DMS 273 (cell line): ENCODE measurements around the gene GCFC2.
A peak's percentile ranks its signal among the peaks of the same experiment; 100 is the strongest.

Experiments
- DNase-seq: peaks from one replicate; lab custom pipeline; 2025; ENCODE audit not compliant: unreplicated experiment; lab: John Stamatoyannopoulos, UW

GCFC2 gene

DNA sequence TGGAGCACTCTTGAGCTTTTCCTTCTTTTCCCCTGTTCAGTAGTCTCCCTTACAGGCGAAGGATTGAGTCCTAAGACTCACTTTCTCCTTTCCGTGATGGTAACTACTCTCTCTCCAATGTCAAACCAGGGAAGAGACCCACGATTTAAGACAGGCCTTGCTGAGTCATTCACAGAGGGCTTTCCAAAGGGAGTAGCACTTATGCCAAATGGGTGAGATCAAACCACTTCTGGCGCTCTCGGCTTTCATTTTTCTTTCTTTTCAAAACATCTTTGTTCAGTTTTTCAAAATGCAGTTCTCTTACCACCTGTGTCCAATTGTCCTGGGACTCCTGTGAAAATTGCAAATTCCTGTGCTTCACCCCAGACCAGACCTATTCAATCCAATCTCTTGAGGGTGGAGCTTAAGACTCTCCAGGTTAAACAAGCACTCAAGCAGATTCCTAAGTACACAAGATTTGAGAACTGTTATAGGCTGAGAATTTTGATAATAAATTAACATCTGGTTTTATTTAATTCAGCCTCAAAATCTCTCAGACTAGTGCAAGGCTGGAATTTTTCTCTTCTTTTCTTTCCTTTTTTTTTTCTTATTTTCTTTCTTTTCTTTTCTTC is 78.5 kb downstream of the GCFC2 start:
- no peak for DNase-seq

DNA sequence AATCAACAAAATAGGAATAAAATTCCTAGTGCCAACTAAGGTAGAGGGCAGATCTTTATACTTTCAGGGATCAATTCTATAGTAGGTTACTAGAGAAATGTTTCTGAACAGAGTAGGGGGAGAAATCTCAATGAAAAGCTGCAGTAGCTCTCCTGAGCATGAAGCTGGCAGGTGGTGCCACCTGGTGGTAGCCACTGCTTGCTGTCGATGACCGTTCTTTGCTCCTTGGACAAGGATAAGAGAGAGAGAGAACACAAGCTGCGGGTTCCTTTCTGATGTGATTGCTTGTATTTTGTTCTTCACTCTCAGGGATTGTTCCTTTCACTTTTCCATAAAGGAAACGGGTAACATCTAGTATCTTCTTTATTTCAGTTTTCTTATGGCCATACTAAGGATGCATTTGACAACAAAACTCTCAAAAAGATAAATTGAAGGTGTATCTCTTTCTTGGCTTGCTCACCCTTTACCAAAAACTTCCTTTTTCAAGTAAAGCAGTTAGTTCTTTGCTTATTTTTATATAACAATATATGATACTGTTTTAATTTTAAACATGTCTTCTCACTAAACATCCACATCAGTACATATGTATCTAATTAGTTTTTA is 82.7 kb downstream of the GCFC2 start:
- peak; percentile 86 for DNase-seq

DNA sequence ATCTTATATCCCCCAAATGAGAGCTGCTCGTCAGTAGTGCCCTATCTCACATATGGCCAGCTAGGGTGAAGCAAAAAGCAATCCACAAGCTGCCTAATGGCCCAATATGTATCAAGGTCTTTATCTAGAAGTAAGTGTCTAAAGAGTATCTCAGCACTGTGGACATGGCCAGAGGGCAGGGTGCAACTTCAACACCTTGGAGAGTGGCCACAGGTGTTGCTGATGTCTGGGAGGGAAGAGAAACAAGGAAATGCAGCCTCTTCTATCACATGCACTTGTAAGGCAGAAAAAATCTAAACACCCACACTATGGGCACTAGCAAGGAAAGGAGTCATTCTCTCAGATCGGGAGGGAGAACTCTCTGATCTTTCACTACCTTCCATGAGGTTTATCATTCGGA is 87.8 kb downstream of the GCFC2 start:
- DNase-seq, result no peak

DNA sequence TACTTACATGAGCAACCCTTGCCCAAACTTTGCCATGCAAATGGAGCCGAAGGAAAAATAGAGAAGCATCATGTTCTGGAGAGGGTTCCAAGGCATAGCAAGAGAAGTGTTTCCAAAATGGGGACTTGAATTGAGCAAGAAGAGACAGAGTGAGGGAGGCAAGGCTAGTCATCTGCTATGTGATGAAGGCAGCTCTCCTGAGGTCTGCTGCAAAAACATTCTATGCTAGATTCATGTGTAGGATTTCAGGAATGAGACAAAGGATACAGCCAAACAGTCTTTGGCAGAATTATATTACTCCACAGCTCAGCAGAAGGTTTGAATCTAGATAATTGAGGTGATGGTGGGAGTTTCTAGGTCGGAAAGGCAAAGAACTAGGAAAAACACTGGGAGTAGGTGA is 88.2 kb downstream of the GCFC2 start:
- no peak for DNase-seq

DNA sequence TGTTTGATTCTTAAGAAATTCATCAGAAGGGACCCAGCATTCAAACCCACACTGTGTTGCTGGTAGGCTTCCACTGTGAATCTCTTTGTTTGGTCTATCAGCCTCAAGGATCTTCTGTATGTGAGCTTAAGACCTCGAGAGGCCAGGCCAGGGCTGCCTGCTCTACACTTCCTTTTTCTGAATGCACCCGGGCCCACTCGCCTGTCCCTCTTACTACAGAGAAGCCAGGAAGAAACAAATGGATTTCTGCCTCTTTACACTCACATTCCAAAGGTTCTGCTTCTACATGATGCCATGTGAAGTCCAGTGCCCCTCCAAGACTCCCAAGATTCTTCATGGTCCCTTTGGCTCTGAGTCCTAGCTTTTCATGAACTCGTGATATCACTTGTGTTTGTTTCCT is 89.5 kb downstream of the GCFC2 start:
- no peak for DNase-seq

DNA sequence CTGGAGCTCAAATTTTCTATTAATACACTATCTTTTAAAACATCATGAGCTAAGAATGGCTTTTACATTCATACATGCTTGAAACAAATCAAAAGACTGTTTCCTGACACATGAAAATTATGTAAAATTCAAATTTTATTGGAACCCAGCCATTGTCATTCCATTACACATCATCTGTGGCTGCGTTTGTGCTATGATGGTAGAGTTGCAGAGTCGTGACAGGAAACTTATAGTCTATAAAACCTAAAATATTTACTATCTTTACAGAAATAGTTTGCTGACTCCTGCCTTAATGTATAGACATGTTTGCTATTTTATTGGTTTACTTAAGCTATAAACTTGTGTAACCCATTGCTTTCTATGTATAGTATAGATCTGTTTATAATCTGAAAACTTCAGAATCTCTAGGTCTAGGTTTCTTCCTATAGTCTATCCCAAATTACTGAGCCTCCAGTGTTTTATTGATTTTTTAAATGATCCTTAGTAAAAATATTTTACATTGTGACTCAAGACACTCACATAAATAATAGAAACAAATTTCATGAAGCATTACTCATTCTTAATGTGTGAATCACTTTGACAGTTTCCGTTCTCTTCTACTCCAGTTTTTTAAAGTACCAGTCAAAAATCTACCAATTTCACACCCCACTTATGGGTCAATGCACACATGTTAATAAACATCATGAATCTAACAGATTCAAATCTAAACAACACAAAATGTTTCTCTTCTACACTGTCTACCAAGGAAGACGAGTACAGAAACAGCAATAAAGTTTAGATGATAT is 90.6 kb downstream of the GCFC2 start:
- DNase-seq, result no peak

DNA sequence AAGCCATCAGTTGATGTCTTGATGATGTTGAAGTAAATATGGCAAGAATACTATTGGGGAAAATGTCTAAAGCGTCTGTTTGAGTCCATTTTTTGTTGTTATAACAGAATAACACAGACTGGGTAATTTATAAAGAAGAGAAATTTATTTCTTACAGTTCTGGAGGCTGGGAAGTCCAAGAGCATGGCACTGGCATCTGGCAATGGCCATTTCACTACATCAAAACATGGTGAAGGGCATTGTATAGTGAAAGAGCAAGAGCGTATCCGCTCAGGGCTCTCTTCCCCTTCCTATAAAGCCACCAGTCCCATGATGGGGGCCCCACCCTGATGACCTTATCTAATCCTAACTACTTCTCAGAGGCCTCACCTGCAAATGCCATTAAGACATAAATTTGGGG is 93.8 kb downstream of the GCFC2 start:
- no peak for DNase-seq

DNA sequence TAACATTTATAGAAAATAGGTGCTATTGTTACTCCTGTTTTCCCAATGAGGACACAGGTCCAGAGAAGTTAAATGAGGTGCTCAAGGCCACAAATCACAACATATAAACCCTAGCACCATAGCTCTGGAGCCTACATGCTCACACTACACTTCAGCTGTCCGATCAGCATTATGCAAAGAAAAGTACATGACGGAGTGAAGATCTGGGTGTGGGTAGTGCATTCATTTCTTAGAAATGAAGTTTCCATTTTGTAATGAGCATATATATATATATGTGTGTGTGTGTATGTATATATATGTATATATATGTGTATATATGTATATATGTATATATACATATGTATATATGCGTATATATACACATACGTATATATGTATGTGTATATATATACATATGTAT is 94.3 kb downstream of the GCFC2 start:
- DNase-seq, result no peak

DNA sequence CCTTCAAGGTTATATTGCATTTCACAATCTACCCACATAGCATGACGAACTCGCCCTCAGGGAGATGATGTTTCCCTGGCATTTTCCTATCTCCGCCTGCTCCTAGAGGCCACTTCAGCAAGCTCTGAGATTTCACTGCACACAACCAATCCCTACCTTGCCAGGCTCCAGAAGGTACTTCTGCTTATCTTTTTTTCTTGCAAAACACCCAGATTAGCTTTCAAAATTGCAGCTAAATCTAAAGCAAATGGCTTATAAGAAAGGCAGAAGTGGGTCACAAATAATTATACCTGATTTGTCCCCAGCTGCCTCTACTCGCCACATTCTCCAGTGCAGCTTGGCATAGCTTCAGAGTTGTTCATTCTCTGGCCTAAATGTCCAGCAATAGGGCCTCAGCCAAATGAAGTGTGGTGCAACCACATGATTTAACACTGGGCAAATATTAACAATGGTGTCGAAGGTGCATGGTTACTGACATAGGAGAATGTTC is 96.5 kb downstream of the GCFC2 start:
- no peak for DNase-seq

DNA sequence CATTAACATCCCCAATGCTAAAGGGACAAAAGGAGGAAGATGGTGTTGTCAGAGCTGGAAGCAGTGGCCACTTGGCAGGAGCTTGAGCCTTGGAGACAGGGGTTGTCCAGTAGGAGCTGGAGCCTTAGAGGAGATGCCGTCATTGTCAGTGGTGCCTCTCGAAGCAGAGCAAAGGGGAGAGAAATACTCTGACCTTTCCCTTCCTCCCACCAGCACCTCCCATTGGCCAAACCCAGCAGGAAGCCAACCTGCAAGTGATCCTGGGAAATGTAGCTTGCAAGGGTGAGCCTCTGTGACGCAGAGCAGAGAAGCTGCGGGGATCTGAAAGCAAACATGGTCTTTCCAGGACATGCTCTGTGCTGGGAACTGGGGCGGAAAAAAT is 97.9 kb downstream of the GCFC2 start:
- no peak for DNase-seq
